Naive thymus-derived CD4-positive, alpha-beta T cell (primary cell): ENCODE data around the gene EEF1AKMT2. TPM values are rescaled to one million over a fixed set of nuclear protein-coding genes. Genes with fewer than 3 reads are reported as not detected.

Source experiments
- ATAC-seq: fragments of 150-1000 bp; cut with Tn5 transposase; 2 replicates; pipeline ENCODE4 v1.10.0; 2021; ENCODE audit warnings: mild to moderate bottlenecking, moderate library complexity
- CTCF ChIA-PET: fragments of 350-600 bp; sonication (Branson Sonifier 250); formaldehyde crosslinking; loops from one replicate; lab custom pipeline; 2021; ENCODE audit warnings: antibody characterized with exemption; lab: Charles Lee
- POLR2A ChIA-PET: fragments of 350-600 bp; sonication (Branson Sonifier 250); formaldehyde crosslinking; loops from one replicate; lab custom pipeline; 2021; ENCODE audit warnings: antibody characterized with exemption, inconsistent platforms; lab: Charles Lee
- DNase-seq, 9 donors: peaks; one replicate each; pipeline versions ENCODE4 v3.0.0 to v3.0.0-alpha.2; 2020 to 2022; ENCODE audit warnings: mixed read lengths in 1 of 9
- H3K27ac ChIP-seq: one replicate; pipeline ENCODE4 v1.7.0; 2013; ENCODE audit warnings: mild to moderate bottlenecking, low read depth, low read length, moderate library complexity
- H3K27me3 ChIP-seq, 2 donors: one replicate each; pipeline ENCODE4 v1.7.0; 2013; ENCODE audit warnings: low read length in 2 of 2, mild to moderate bottlenecking in 2 of 2, moderate library complexity in 2 of 2; ENCODE audit not compliant: control insufficient read depth in 2 of 2, insufficient read depth in 2 of 2
- H3K36me3 ChIP-seq, 3 experiments: 1 replicate in 2 of 3; 2 replicates in 1 of 3; pipeline ENCODE4 v1.7.0; 2013; ENCODE audit warnings: low read length in 3 of 3, mild to moderate bottlenecking in 3 of 3, moderate library complexity in 1 of 3; ENCODE audit not compliant: insufficient read depth in 3 of 3, control insufficient read depth in 2 of 3
- H3K4me1 ChIP-seq, 2 donors: one replicate each; pipeline ENCODE4 v1.7.0; 2013; ENCODE audit warnings: low read length in 2 of 2, mild to moderate bottlenecking in 2 of 2, moderate library complexity in 1 of 2; ENCODE audit not compliant: control insufficient read depth in 2 of 2, insufficient read depth in 2 of 2
- H3K4me3 ChIP-seq: 2 replicates; pipeline ENCODE4 v1.7.0; 2013; ENCODE audit warnings: mild to moderate bottlenecking, low read length
- H3K9me3 ChIP-seq, 3 experiments: 1 replicate in 2 of 3; 2 replicates in 1 of 3; pipeline ENCODE4 v1.7.0; 2013; ENCODE audit warnings: low read length in 3 of 3; ENCODE audit not compliant: control insufficient read depth in 2 of 3
- H3K27ac Mint-ChIP-seq, 9 donors: one replicate each; pipeline ENCODE4 v1.8.0; 2020 to 2022; ENCODE audit warnings: mixed read lengths in 9 of 9, mild to moderate bottlenecking in 8 of 9, moderate library complexity in 5 of 9, inconsistent platforms in 2 of 9
- H3K27me3 Mint-ChIP-seq, 5 donors: one replicate each; pipeline ENCODE4 v1.8.0; 2021 to 2022; ENCODE audit warnings: mixed read lengths in 5 of 5, mild to moderate bottlenecking in 1 of 5
- H3K36me3 Mint-ChIP-seq, 5 donors: one replicate each; pipeline ENCODE4 v1.8.0; 2020 to 2022; ENCODE audit warnings: mixed read lengths in 5 of 5, mild to moderate bottlenecking in 3 of 5, inconsistent platforms in 1 of 5
- H3K4me1 Mint-ChIP-seq, 7 donors: one replicate each; pipeline ENCODE4 v1.8.0; 2020 to 2022; ENCODE audit warnings: mixed read lengths in 7 of 7, mild to moderate bottlenecking in 3 of 7, inconsistent platforms in 1 of 7
- H3K4me3 Mint-ChIP-seq, 10 donors: one replicate each; pipeline ENCODE4 v1.8.0; 2020 to 2022; ENCODE audit warnings: mild to moderate bottlenecking in 10 of 10, mixed read lengths in 10 of 10, moderate library complexity in 6 of 10, inconsistent platforms in 2 of 10
- H3K9me3 Mint-ChIP-seq, 11 donors: one replicate each; pipeline ENCODE4 v1.8.0; 2020 to 2022; ENCODE audit warnings: mixed read lengths in 11 of 11, mild to moderate bottlenecking in 4 of 11, inconsistent platforms in 1 of 11, moderate library complexity in 1 of 11
- intact Hi-C, 2 donors: fragments of 100-400 bp; cut with micrococcal nuclease; formaldehyde crosslinking; loops; one replicate each; pipeline ENCODE4 v1.15.1; 2023
- polyA plus RNA-seq, 2 donors: library from polyadenylated mRNA; unstranded; fragments of 300-500 nt; fragmentation: Illumina TruSeq; gene quantifications; one replicate each; pipeline ENCODE4 v1.2.3, GENCODE V29; 2021
- total RNA-seq, 6 experiments: library from RNA in 5 of 6; stranded (reverse) in 5 of 6; gene quantifications; 1 replicate in 5 of 6; 2 replicates in 1 of 6; pipeline ENCODE4 v1.2.3 and lab custom pipeline; 2021 to 2026

Gene EEF1AKMT2
- total and polyA plus RNA-seq, 7 experiments from 2014 or later: 11.5 to 38.1 (median 22.0) TPM

DNA sequence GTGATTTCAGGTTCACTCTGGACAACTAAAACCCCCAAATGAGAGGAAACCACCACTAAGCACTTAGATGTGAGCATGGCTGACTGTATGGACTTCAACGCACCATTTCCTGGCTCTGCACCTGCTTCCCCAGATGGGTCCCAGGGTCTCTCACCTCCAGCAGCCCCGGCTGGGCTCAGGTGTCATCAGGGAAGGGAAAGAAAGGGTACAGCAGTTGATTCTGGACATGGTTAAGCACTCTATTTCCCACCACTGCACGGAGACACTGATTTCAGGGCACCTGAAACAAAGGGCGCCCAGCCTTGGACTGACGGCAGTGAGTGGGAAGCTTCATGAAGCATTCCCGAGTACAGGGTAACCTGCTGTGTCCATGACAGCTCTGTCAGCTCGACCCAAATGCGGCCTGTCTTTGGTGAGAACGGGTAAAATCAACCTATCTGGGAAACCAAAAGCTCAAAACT lies 66.5 kb downstream of the EEF1AKMT2 start:
- H3K4me3 Mint-ChIP-seq: peak overlapping the region in 1 of 10 donors; percentile 74
- H3K27ac ChIP-seq: peak overlapping the region; percentile 64
- peaks cover 65 to 100% (median 85%) of the 10 kb centered on the region in 7 donors for H3K4me1 Mint-ChIP-seq
- peak overlapping the region in 8 of 9 donors; percentile 36 to 99 (median 90) for H3K27ac Mint-ChIP-seq
- no peaks in the 10 kb centered on the region for H3K27me3 Mint-ChIP-seq
- CTCF ChIA-PET: interaction anchor here (1.4 to 13.1 kb wide), 5 partner anchors 9 to 89 kb away, joined by 3 to 150 read pairs (median 4); partner anchors contain the start of gene FAM53B
- H3K36me3 Mint-ChIP-seq: peaks cover 0 to 27% (median 4%) of the 10 kb centered on the region in 5 donors
- ATAC-seq (no peak), DNase-seq (no peak)
- no peaks in the 10 kb centered on the region for H3K9me3 ChIP-seq
- H3K27me3 ChIP-seq: no peaks in the 10 kb centered on the region
- POLR2A ChIA-PET: interaction anchor here (0.5 to 17.4 kb wide), 9 partner anchors 6 to 98 kb away, joined by 3 to 271 read pairs (median 6); no protein-coding TSS in a partner anchor
- H3K4me1 ChIP-seq: peaks cover 79 to 99% of the 10 kb centered on the region in 2 donors
- H3K36me3 ChIP-seq: no peaks in the 10 kb centered on the region
- no peaks in the 10 kb centered on the region for H3K9me3 Mint-ChIP-seq
- no peak overlapping the region for H3K4me3 ChIP-seq
- intact Hi-C loops: no loop called here

- DNase-seq (no peak), ATAC-seq (no peak)
- ChIA-PET CTCF (interaction anchor here (1.0 to 13.1 kb wide), 7 partner anchors 10 to 88 kb away, joined by 3 to 150 read pairs (median 4); partner anchors contain the start of gene FAM53B), POLR2A (interaction anchor here (0.9 to 17.4 kb wide), 7 partner anchors 7 to 97 kb away, joined by 3 to 271 read pairs (median 6); no protein-coding TSS in a partner anchor)
- no peaks in the 10 kb centered on the region for H3K36me3 ChIP-seq
- Mint-ChIP-seq H3K4me3 (peak overlapping the region in 9 of 10 donors; percentile 32 to 74 (median 56)), H3K4me1 (peaks cover 62 to 99% (median 84%) of the 10 kb centered on the region in 7 donors), H3K27me3 (no peaks in the 10 kb centered on the region), H3K9me3 (no peaks in the 10 kb centered on the region), H3K27ac (peak overlapping the region; percentile 75 to 99 (median 90)), H3K36me3 (peaks cover 0 to 21% (median 0%) of the 10 kb centered on the region in 5 donors)
- H3K4me1 ChIP-seq: peaks cover 79 to 99% of the 10 kb centered on the region in 2 donors
- H3K4me3 ChIP-seq: no peak overlapping the region
- intact Hi-C loops: no loop called here
- H3K27me3 ChIP-seq: no peaks in the 10 kb centered on the region
- H3K9me3 ChIP-seq: no peaks in the 10 kb centered on the region
- H3K27ac ChIP-seq: peak overlapping the region; percentile 64
Measured at GRCh38 chr10:124724279-124725027, 67.2 kb downstream of the EEF1AKMT2 start.

- Histone ChIP-seq H3K27ac (peak overlapping the region; percentile 64), H3K27me3 (no peaks in the 10 kb centered on the region), H3K36me3 (no peaks in the 10 kb centered on the region), H3K4me3 (no peak overlapping the region), H3K9me3 (no peaks in the 10 kb centered on the region), H3K4me1 (peaks cover 77 to 99% of the 10 kb centered on the region in 2 donors)
- DNase-seq: no peak
- peak overlapping the region; percentile 75 to 99 (median 90) for H3K27ac Mint-ChIP-seq
- CTCF ChIA-PET: interaction anchor here (0.9 to 13.1 kb wide), 8 partner anchors 10 to 87 kb away, joined by 3 to 150 read pairs (median 4); partner anchors contain the start of gene FAM53B
- intact Hi-C loops: loop anchor here in 1 of 2 donors (1.0 kb wide), 2 partner anchors 9 to 17 kb away; no protein-coding TSS in a partner anchor
- POLR2A ChIA-PET: interaction anchor here (0.9 to 17.4 kb wide), 4 partner anchors 8 to 53 kb away, joined by 3 to 271 read pairs (median 76); no protein-coding TSS in a partner anchor
- H3K4me3 Mint-ChIP-seq: peak overlapping the region; percentile 32 to 74 (median 56)
- no peak for ATAC-seq
- peaks cover 0 to 19% (median 0%) of the 10 kb centered on the region in 5 donors for H3K36me3 Mint-ChIP-seq
- no peaks in the 10 kb centered on the region for H3K27me3 Mint-ChIP-seq
- peaks cover 62 to 99% (median 84%) of the 10 kb centered on the region in 7 donors for H3K4me1 Mint-ChIP-seq
- H3K9me3 Mint-ChIP-seq: no peaks in the 10 kb centered on the region
Measured at GRCh38 chr10:124723826-124724225, 67.9 kb downstream of the EEF1AKMT2 start.

- peaks cover 62 to 99% (median 84%) of the 10 kb centered on the region in 7 donors for H3K4me1 Mint-ChIP-seq
- ChIA-PET POLR2A (interaction anchor here (0.9 to 17.4 kb wide), 9 partner anchors 8 to 76 kb away, joined by 3 to 271 read pairs (median 6); no protein-coding TSS in a partner anchor), CTCF (interaction anchor here (0.9 to 13.1 kb wide), 7 partner anchors 11 to 76 kb away, joined by 3 to 150 read pairs (median 58); no protein-coding TSS in a partner anchor)
- no peaks in the 10 kb centered on the region for H3K27me3 Mint-ChIP-seq
- DNase-seq: peak in 4 of 9 donors; percentile 41 to 56 (median 52)
- intact Hi-C loops: loop anchor here in 1 of 2 donors (1.0 kb wide), 2 partner anchors 10 to 18 kb away; no protein-coding TSS in a partner anchor
- no peak overlapping the region for H3K4me3 ChIP-seq
- H3K4me3 Mint-ChIP-seq: peak overlapping the region; percentile 42 to 74 (median 56)
- peak overlapping the region; percentile 64 for H3K27ac ChIP-seq
- no peaks in the 10 kb centered on the region for H3K27me3 ChIP-seq
- peaks cover 77 to 98% of the 10 kb centered on the region in 2 donors for H3K4me1 ChIP-seq
- peaks cover 0 to 16% (median 0%) of the 10 kb centered on the region in 5 donors for H3K36me3 Mint-ChIP-seq
- peak overlapping the region; percentile 75 to 99 (median 90) for H3K27ac Mint-ChIP-seq
- no peaks in the 10 kb centered on the region for H3K9me3 ChIP-seq
- ATAC-seq: peak; percentile 43
- no peaks in the 10 kb centered on the region for H3K36me3 ChIP-seq
- H3K9me3 Mint-ChIP-seq: no peaks in the 10 kb centered on the region
Measured at GRCh38 chr10:124722798-124723783, 68.6 kb downstream of the EEF1AKMT2 start.

DNA sequence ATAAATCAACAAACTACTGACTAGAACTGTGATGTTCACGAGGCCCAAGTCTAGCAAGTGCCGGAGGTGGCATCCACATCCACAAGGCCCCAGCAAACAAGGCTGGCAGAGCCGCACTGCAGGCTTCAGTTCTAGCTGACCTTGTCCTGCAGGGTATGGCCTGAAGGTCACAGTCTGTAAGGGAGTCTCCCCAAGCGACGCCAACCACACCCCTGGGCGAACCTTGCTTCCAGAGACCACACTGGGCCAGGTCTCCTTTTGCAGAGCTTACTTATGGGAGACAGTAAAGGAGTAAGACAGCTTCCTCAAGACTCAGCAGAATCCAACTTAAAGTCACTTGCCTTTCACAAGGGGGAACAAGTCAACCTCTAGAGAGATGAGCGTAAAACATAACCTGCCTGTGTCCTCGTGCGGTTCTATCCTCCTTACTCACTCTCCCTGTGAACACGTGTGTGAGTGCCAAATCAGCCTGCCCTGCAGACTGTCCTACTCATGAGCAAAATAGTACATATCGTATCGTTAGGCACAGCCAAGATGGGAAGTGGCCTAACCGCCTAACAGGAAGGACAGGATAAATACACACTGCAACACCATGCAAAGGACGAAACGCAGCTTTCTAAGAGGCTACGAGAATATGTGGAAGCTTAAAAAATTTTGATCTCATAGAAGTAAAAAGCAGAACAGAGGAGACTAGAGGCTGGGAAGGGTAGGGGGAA lies 70.2 kb downstream of the EEF1AKMT2 start:
- Mint-ChIP-seq H3K27me3 (no peaks in the 10 kb centered on the region), H3K4me3 (peak overlapping the region; percentile 1 to 74 (median 56)), H3K9me3 (no peaks in the 10 kb centered on the region), H3K4me1 (peaks cover 69 to 99% (median 85%) of the 10 kb centered on the region in 7 donors), H3K27ac (peak overlapping the region; percentile 72 to 99 (median 85)), H3K36me3 (peaks cover 0 to 28% (median 0%) of the 10 kb centered on the region in 5 donors)
- intact Hi-C loops: no loop called here
- ATAC-seq: peak; percentile 21
- H3K9me3 ChIP-seq: no peaks in the 10 kb centered on the region
- ChIA-PET CTCF (interaction anchor here (5.3 to 13.1 kb wide), 5 partner anchors 13 to 74 kb away, joined by 25 to 150 read pairs (median 81); no protein-coding TSS in a partner anchor), POLR2A (interaction anchor here (0.9 to 17.4 kb wide), 10 partner anchors 10 to 73 kb away, joined by 3 to 271 read pairs (median 6); no protein-coding TSS in a partner anchor)
- H3K27me3 ChIP-seq: no peaks in the 10 kb centered on the region
- H3K36me3 ChIP-seq: no peaks in the 10 kb centered on the region
- no peak for DNase-seq
- H3K4me1 ChIP-seq: peaks cover 80 to 98% of the 10 kb centered on the region in 2 donors
- no peak overlapping the region for H3K4me3 ChIP-seq
- H3K27ac ChIP-seq: peak overlapping the region; percentile 33
